SJCRH30 (cell line): ENCODE data around the gene GKN2. TPM values are rescaled to one million over a fixed set of nuclear protein-coding genes. Genes with fewer than 3 reads are reported as not detected.
A peak's percentile ranks its signal among the peaks of the same experiment; 100 is the strongest.
"Not testable (repeated sequence)": the region's sequence is repeated elsewhere in the genome, so short reads cannot be mapped to it uniquely, and the experiment has no call there.

ENCODE experiments used
- DNase-seq, 2 experiments: peaks; one replicate each; pipeline ENCODE4 v3.0.0-alpha.2; 2015 to 2020
- H3K27ac ChIP-seq: fragments of 250-450 bp; sonication (Bioruptor Pico); 2 replicates; pipeline ENCODE4 v1.5.1; 2020; ENCODE audit warnings: mild to moderate bottlenecking, moderate library complexity
- H3K27me3 ChIP-seq: fragments of 250-450 bp; sonication (Bioruptor Pico); 2 replicates; pipeline ENCODE4 v1.5.1; 2020; ENCODE audit warnings: mild to moderate bottlenecking, moderate library complexity
- H3K36me3 ChIP-seq: fragments of 250-450 bp; sonication (Bioruptor Pico); 2 replicates; pipeline ENCODE4 v1.5.1; 2020; ENCODE audit warnings: mild to moderate bottlenecking, moderate library complexity
- H3K4me1 ChIP-seq: fragments of 250-450 bp; sonication (Bioruptor Pico); 2 replicates; pipeline ENCODE4 v1.5.1; 2020; ENCODE audit warnings: mild to moderate bottlenecking, moderate library complexity
- H3K4me3 ChIP-seq: fragments of 250-450 bp; sonication (Bioruptor Pico); 2 replicates; pipeline ENCODE4 v1.5.1; 2020; ENCODE audit warnings: mild to moderate bottlenecking, moderate library complexity
- H3K9me3 ChIP-seq: fragments of 250-450 bp; sonication (Bioruptor Pico); replicated peaks from 2 replicates; pipeline ENCODE4 v1.5.1; 2020; ENCODE audit warnings: mild to moderate bottlenecking, moderate library complexity
- total RNA-seq: library from RNA; depleted of rRNA; stranded (reverse); fragments of >200 nt; shearing (Covaris generic); gene quantifications from 2 replicates; pipeline ENCODE4 v1.2.3, GENCODE V29; 2014; rRNA removed

The GKN2 gene
- total RNA-seq, 1 experiment from 2014 or later: not detected

- Histone ChIP-seq H3K9me3 (peaks cover 10% of the 10 kb centered on the region), H3K36me3 (no peaks in the 10 kb centered on the region), H3K4me1 (peaks cover 3% of the 10 kb centered on the region; the same call in 1 of the 2 replicates), H3K4me3 (no peak overlapping the region), H3K27me3 (no peaks in the 10 kb centered on the region), H3K27ac (no peak overlapping the region)
- no peak for DNase-seq
Measured at GRCh38 chr2:68901561-68901960, 51.1 kb downstream of the GKN2 start.

DNA sequence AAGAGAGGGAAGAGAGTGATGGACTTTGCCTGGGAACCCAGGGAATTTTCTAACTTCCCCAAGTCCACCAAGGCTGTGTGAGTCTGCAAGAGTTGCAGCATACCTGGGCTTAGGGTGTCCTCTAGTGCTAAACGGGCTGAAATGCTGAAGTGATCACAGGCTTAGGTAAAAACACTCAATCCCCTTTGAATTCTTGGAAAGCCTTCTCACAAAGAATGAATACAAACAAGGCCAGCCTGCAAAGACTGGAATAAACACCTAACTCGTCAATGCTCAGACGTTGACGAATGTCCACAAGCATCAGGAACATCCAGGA, 51.5 kb downstream of the GKN2 start:
- DNase-seq: peak; percentile 38 to 59
- Histone ChIP-seq H3K4me1 (no peaks in the 10 kb centered on the region), H3K27me3 (no peaks in the 10 kb centered on the region), H3K9me3 (peaks cover 10% of the 10 kb centered on the region), H3K4me3 (no peak overlapping the region), H3K27ac (no peak overlapping the region), H3K36me3 (no peaks in the 10 kb centered on the region)

DNA sequence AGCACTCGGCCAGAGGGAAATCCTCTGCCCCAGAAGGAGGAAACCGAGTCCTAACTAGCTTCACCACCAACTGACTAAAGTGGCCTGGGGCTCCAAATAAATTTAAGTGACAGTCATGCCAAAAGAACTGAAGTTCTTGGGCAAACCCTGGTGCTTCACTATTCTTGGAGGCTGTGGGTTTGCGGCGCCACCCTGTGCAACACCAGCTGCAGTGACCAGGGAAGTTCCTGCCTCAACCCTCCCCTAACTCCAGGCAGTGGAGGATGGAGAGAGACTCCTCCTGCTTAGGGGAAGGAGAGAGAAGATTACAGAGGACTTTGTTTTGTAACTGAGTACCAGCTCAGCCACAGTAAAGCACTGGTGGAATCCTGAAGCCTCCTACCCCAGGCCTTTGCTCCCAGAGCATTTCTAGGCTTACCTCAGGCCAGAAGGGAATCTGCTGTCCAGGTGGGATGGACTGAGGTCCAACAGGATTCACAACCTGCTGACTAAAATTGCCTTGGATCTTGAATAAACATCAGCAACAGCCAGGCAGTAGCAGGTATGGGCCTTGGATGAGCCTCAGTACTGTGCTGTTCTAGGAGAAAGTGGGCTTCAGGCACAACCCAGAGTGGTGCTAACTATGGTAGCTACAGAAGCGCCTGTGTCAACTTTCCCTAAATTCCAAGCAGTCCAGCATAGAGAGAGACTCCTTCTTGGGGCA, 52.0 kb downstream of the GKN2 start:
- no peak overlapping the region for H3K27ac ChIP-seq
- H3K36me3 ChIP-seq: no peaks in the 10 kb centered on the region
- no peaks in the 10 kb centered on the region for H3K4me1 ChIP-seq
- H3K9me3 ChIP-seq: peaks cover 13% of the 10 kb centered on the region
- H3K4me3 ChIP-seq: no peak overlapping the region
- H3K27me3 ChIP-seq: no peaks in the 10 kb centered on the region
- no peak for DNase-seq

DNA sequence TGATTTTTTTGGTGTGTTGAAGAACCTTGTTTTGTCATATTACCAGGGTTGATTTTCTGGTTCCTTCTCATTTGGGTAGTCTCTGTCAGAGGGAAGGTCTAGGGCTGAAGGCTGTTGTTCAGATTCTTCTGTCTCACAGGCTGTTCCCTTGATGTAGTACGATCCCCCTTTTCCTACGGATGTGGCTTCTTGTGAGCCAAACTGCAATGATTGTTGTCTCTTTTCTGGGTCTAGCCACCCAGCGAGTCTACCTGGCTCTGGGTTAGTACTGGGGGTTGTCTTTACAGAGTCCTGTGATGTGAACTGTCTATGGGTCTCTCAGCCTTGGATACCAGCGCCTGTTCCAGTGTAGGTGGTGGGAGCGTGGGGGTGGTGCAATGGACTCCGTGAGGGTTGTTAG, 56.7 kb downstream of the GKN2 start:
- not testable (repeated sequence) for DNase-seq, H3K4me3 ChIP-seq, H3K4me1 ChIP-seq, H3K27me3 ChIP-seq, H3K27ac ChIP-seq, H3K36me3 ChIP-seq
- peaks cover 16% of the 10 kb centered on the region for H3K9me3 ChIP-seq

Other genes with a start within 250 kb of the GKN2 start
- 6.3 and 6.6 TPM in 2 replicates for gene ARHGAP25, start 218.1 kb downstream of the GKN2 start, total RNA-seq
- 0.08 TPM in 1 of 2 replicates, not detected in the other for gene BMP10, start 81.5 kb downstream of the GKN2 start, total RNA-seq
- gene GKN1, start 21.7 kb upstream of the GKN2 start, total RNA-seq: not detected in 2 replicates
- 60.9 and 67.4 TPM in 2 replicates for gene ANTXR1, start 60.3 kb upstream of the GKN2 start, total RNA-seq